IMR-90 (cell line): Measurements from ENCODE around the gene AZI2. TPM values are rescaled to one million over a fixed set of nuclear protein-coding genes. Genes with fewer than 3 reads are reported as not detected.

Experiments
- ATAC-seq: fragments of 200-7000 bp; cut with Tn5 transposase; 2 replicates; pipeline ENCODE4 v1.9.1; 2020; ENCODE audit warnings: low read depth, mild to moderate bottlenecking, moderate library complexity
- Bru-seq: library from RNA; stranded (reverse); fragments of 400-500 nt; gene quantifications from one replicate; lab custom pipeline; 2021; lab: Mats Ljungman, UMichigan
- BruChase-seq, 2 experiments: library from RNA; stranded (reverse); fragments of 400-500 nt; gene quantifications; one replicate each; lab custom pipeline; 2021; lab: Mats Ljungman, UMichigan
- BruUV-seq: library from RNA; stranded (reverse); fragments of 400-500 nt; replicated peaks from 2 replicates; lab custom pipeline; 2021; lab: Mats Ljungman, UMichigan
- CTCF ChIA-PET: fragments of 300-600 bp; formaldehyde crosslinking; extraction: SDS; loops from one replicate; lab custom pipeline; 2021; ENCODE audit warnings: antibody characterized with exemption; lab: Yijun Ruan, JAX
- POLR2A ChIA-PET: fragments of 300-600 bp; sonication (Branson Sonifier 250); formaldehyde crosslinking; loops from one replicate; lab custom pipeline; 2022; ENCODE audit warnings: antibody characterized with exemption; ENCODE audit not compliant: unreplicated experiment; lab: Charles Lee
- DNase-seq: peaks from one replicate; pipeline ENCODE4 v3.0.0; 2013
- H2AFZ ChIP-seq: replicated peaks from 2 replicates; pipeline ENCODE3; 2013; ENCODE audit warnings: low read length, mild to moderate bottlenecking; ENCODE audit not compliant: poor library complexity
- H2AK5ac ChIP-seq: 2 replicates; pipeline ENCODE4 v1.6.1; 2013; ENCODE audit warnings: low read depth, low read length, inconsistent platforms
- H2AK9ac ChIP-seq: replicated peaks from 2 replicates; pipeline ENCODE3; 2013; ENCODE audit warnings: mild to moderate bottlenecking, low read depth, low read length, moderate library complexity; ENCODE audit not compliant: poor library complexity
- H2BK120ac ChIP-seq: 2 replicates; pipeline ENCODE4 v1.6.1; 2013; ENCODE audit warnings: low read depth, low read length, inconsistent platforms
- H2BK15ac ChIP-seq: 3 replicates; pipeline ENCODE4 v1.6.1; 2013; ENCODE audit warnings: low read depth, low read length, inconsistent platforms
- H2BK20ac ChIP-seq: 2 replicates; pipeline ENCODE4 v1.6.1; 2013; ENCODE audit warnings: low read depth, mild to moderate bottlenecking, inconsistent platforms, low read length, moderate library complexity
- H2BK5ac ChIP-seq: 2 replicates; pipeline ENCODE4 v1.6.1; 2013; ENCODE audit warnings: mild to moderate bottlenecking, low read depth, low read length, inconsistent platforms; ENCODE audit not compliant: poor library complexity, severe bottlenecking
- H3K14ac ChIP-seq: replicated peaks from 2 replicates; pipeline ENCODE4 v1.6.1; 2013; ENCODE audit warnings: low read depth, low read length, inconsistent platforms
- H3K18ac ChIP-seq: 2 replicates; pipeline ENCODE4 v1.6.1; 2013; ENCODE audit warnings: low read depth, low read length, control low read depth
- H3K23ac ChIP-seq: 2 replicates; pipeline ENCODE4 v1.6.1; 2013; ENCODE audit warnings: low read depth, low read length, inconsistent platforms
- H3K27ac ChIP-seq: 2 replicates; pipeline ENCODE4 v1.5.1; 2013; ENCODE audit warnings: mild to moderate bottlenecking, control low read depth, low read length; ENCODE audit not compliant: insufficient read depth
- H3K27me3 ChIP-seq: 2 replicates; pipeline ENCODE4 v1.6.1; 2013; ENCODE audit warnings: low read length; ENCODE audit not compliant: control insufficient read depth, insufficient read depth
- H3K36me3 ChIP-seq: 2 replicates; pipeline ENCODE4 v1.6.1; 2013; ENCODE audit warnings: low read length, mixed read lengths; ENCODE audit not compliant: control insufficient read depth, insufficient read depth
- H3K4ac ChIP-seq: 2 replicates; pipeline ENCODE4 v1.6.1; 2013; ENCODE audit warnings: low read depth, low read length, inconsistent platforms
- H3K4me1 ChIP-seq: 2 replicates; pipeline ENCODE4 v1.6.1; 2013; ENCODE audit warnings: low read length, mixed read lengths; ENCODE audit not compliant: control insufficient read depth, insufficient read depth
- H3K4me2 ChIP-seq: 2 replicates; pipeline ENCODE4 v1.6.1; 2013; ENCODE audit warnings: low read depth, mild to moderate bottlenecking, control low read depth, low read length, moderate library complexity
- H3K4me3 ChIP-seq: 2 replicates; pipeline ENCODE4 v1.5.1; 2013; ENCODE audit warnings: low read depth, mild to moderate bottlenecking, control low read depth, low read length, moderate library complexity; ENCODE audit not compliant: insufficient read depth
- H3K56ac ChIP-seq: 2 replicates; pipeline ENCODE4 v1.6.1; 2013; ENCODE audit warnings: low read length, inconsistent platforms; ENCODE audit not compliant: insufficient read depth; ENCODE audit errors: extremely low read depth
- H3K79me1 ChIP-seq, 2 experiments: 2 replicates each; pipeline ENCODE4 v1.6.1; 2013; ENCODE audit warnings: low read length in 2 of 2, inconsistent platforms in 1 of 2, low read depth in 1 of 2
- H3K9ac ChIP-seq: 2 replicates; pipeline ENCODE4 v1.6.1; 2013; ENCODE audit warnings: low read depth, low read length, control low read depth
- H3K9me1 ChIP-seq: 2 replicates; pipeline ENCODE4 v1.6.1; 2013; ENCODE audit warnings: low read length, inconsistent platforms; ENCODE audit not compliant: insufficient read depth
- H3K9me3 ChIP-seq: 2 replicates; pipeline ENCODE4 v1.6.1; 2013; ENCODE audit warnings: low read length; ENCODE audit not compliant: control insufficient read depth, insufficient read depth
- H4K20me1 ChIP-seq: 2 replicates; pipeline ENCODE4 v1.6.1; 2013; ENCODE audit warnings: low read length, inconsistent platforms; ENCODE audit not compliant: insufficient read depth
- H4K5ac ChIP-seq: 2 replicates; pipeline ENCODE4 v1.6.1; 2013; ENCODE audit warnings: mild to moderate bottlenecking, low read depth, low read length, control low read depth
- H4K8ac ChIP-seq, 2 experiments: 2 replicates each; pipeline ENCODE4 v1.6.1; 2013; ENCODE audit warnings: low read depth in 2 of 2, low read length in 2 of 2, control low read depth in 1 of 2, inconsistent platforms in 1 of 2
- H4K91ac ChIP-seq: 2 replicates; pipeline ENCODE4 v1.6.1; 2013; ENCODE audit warnings: low read depth, low read length, inconsistent platforms; ENCODE audit not compliant: insufficient read depth
- BHLHE40 ChIP-seq: fragments of 150-350 bp; IDR thresholded peaks from 2 replicates; pipeline ENCODE4 v1.6.1; 2016; ENCODE audit warnings: mild to moderate bottlenecking, low read depth, low read length
- CEBPB ChIP-seq: IDR thresholded peaks from 2 replicates; pipeline ENCODE4 v1.6.1; 2012; ENCODE audit warnings: low read depth, low read length, improper control_type of control experiment
- CHD1 ChIP-seq: IDR thresholded peaks from 2 replicates; pipeline ENCODE4 v1.6.1; 2012; ENCODE audit warnings: low read depth, low read length, improper control_type of control experiment
- CTCF ChIP-seq: conservative IDR thresholded peaks from 2 replicates; pipeline ENCODE4 v1.5.1; 2012; ENCODE audit warnings: mild to moderate bottlenecking, low read depth, low read length, improper control_type of control experiment
- MAFK ChIP-seq: IDR thresholded peaks from 2 replicates; pipeline ENCODE4 v1.6.1; 2012; ENCODE audit warnings: low read depth, low read length, improper control_type of control experiment
- MAZ ChIP-seq: IDR thresholded peaks from 2 replicates; pipeline ENCODE4 v1.6.1; 2012; ENCODE audit warnings: low read depth, mild to moderate bottlenecking, low read length, improper control_type of control experiment, moderate library complexity, borderline replicate concordance
- MXI1 ChIP-seq: IDR thresholded peaks from 2 replicates; pipeline ENCODE4 v1.6.1; 2012; ENCODE audit warnings: low read depth, mild to moderate bottlenecking, low read length, moderate library complexity, borderline replicate concordance
- NFE2L2 ChIP-seq: fragments of 150-350 bp; IDR thresholded peaks from 2 replicates; pipeline ENCODE4 v1.6.1; 2016; ENCODE audit warnings: low read depth, mild to moderate bottlenecking, low read length
- POLR2A ChIP-seq: IDR thresholded peaks from 2 replicates; pipeline ENCODE4 v1.6.1; 2012; ENCODE audit warnings: mild to moderate bottlenecking, low read depth, low read length
- RAD21 ChIP-seq: IDR thresholded peaks from 2 replicates; pipeline ENCODE4 v1.6.1; 2012; ENCODE audit warnings: low read length, improper control_type of control experiment
- RCOR1 ChIP-seq: IDR thresholded peaks from 2 replicates; pipeline ENCODE4 v1.6.1; 2012; ENCODE audit warnings: mild to moderate bottlenecking, low read length, improper control_type of control experiment; ENCODE audit not compliant: insufficient replicate concordance
- RFX5 ChIP-seq: IDR thresholded peaks from 2 replicates; pipeline ENCODE4 v1.8.0; 2012; ENCODE audit warnings: low read depth, mild to moderate bottlenecking, low read length, moderate library complexity
- WGBS, 2 experiments: methylation state at CpG; one replicate each; pipeline versions ENCODE4 v1.1.5 to v1.1.7; 2013; ENCODE audit warnings: missing lambda C conversion rate in 2 of 2; ENCODE audit not compliant: insufficient read length in 1 of 2; ENCODE audit errors: extremely low coverage in 2 of 2; 5-methylcytosine and 5-hydroxymethylcytosine counted together
- dilution Hi-C: fragments of 300-500 bp; cut with HindIII; formaldehyde crosslinking; loops from one replicate; pipeline ENCODE4 v1.14.3; 2018; ENCODE audit warnings: low sequenced_read_pairs; ENCODE audit not compliant: unreplicated experiment
- in situ Hi-C: fragments of 300-500 bp; cut with MboI; formaldehyde crosslinking; loops from 3 replicates; pipeline ENCODE4 v1.14.3; 2019; ENCODE audit warnings: low sequenced_read_pairs, inconsistent platforms, mixed read lengths
- intact Hi-C: fragments of 100-400 bp; cut with micrococcal nuclease; formaldehyde crosslinking; loops from 2 replicates; pipeline ENCODE4 v1.10.0; 2022
- long read RNA-seq: library from polyadenylated mRNA; unstranded; transcript quantifications from one replicate; pipeline ENCODE4 v2.0.0, GENCODE V29; 2021; ENCODE audit not compliant: unreplicated experiment
- polyA plus RNA-seq, 3 experiments: library from polyadenylated mRNA; depleted of rRNA; stranded (reverse); fragments of >200 nt; gene quantifications; 2 replicates each; pipeline ENCODE4 v1.2.3, GENCODE V29; 2012; ENCODE audit warnings: low replicate concordance in 1 of 3
- total RNA-seq: library from RNA; depleted of rRNA; stranded (reverse); fragments of >200 nt; gene quantifications from 2 replicates; pipeline ENCODE4 v1.2.3, GENCODE V29; 2012; rRNA removed

The AZI2 gene
- total RNA-seq = 30.1 and 63.6 TPM in 2 replicates
- polyA plus RNA-seq (2012; rRNA removed) = 46.2 and 52.5 TPM in 2 replicates
- polyA plus RNA-seq (2012; cell fraction: cytosol; rRNA removed) = 13.5 and 15.7 TPM in 2 replicates
- polyA plus RNA-seq (2012; cell fraction: nucleus; rRNA removed; ENCODE audit: low replicate concordance) = 8.6 and 56.9 TPM in 2 replicates
- Bru-seq, nascent RNA = percentile 79 among the genes with signal in this experiment
- percentile 66 among the genes with signal in this experiment for BruChase-seq, experiment 1, labeled RNA remaining after a 6-hour chase
- BruChase-seq, experiment 2, labeled RNA remaining after a 2-hour chase = percentile 63 among the genes with signal in this experiment
- long read RNA-seq, full-length matches to known transcripts = 69 of 81 reads
- long read RNA-seq, partial matches to known transcripts = 2 of 81 reads
- long read RNA-seq, other reads (novel, unspliced or antisense) = 10 of 81 reads

GRCh38 chr3:28348629-28349468 lies at the start of gene AZI2, which contains the start of gene ZCWPW2:
AZI2 (minus strand) TSS chr3:28348824; CDS start chr3:28340617, 8,207 bp downstream.
ZCWPW2 (plus strand) TSS chr3:28348721; CDS start chr3:28413069, 64,348 bp downstream.
- H2AFZ ChIP-seq = peak within 1 kb of the TSS; percentile 96
- H3K79me1 ChIP-seq = peaks cover 13 to 24% of the 10 kb centered on the region in 2 experiments
- peak within 1 kb of the TSS; percentile 75 for H2AK9ac ChIP-seq
- peak within 1 kb of the TSS; percentile 41 for H3K18ac ChIP-seq
- H2BK120ac ChIP-seq = peak within 1 kb of the TSS; percentile 71
- no peaks in the 10 kb centered on the region for H3K9me1 ChIP-seq
- intact Hi-C loops = loop anchor here (10.0 kb wide), 1 partner anchor 1184 kb away; no protein-coding TSS in a partner anchor
- no peaks in the 10 kb centered on the region for H3K36me3 ChIP-seq
- peak within 1 kb of the TSS; percentile 88 for H3K4ac ChIP-seq
- peak within 1 kb of the TSS; percentile 88 for H3K56ac ChIP-seq
- H3K9me3 ChIP-seq = no peaks in the 10 kb centered on the region
- H4K5ac ChIP-seq = peak within 1 kb of the TSS; percentile 21
- peak within 1 kb of the TSS; percentile 67 for H3K4me3 ChIP-seq
- peak within 1 kb of the TSS; percentile 69 for H4K91ac ChIP-seq
- no peaks in the 10 kb centered on the region for H3K4me1 ChIP-seq
- BruUV-seq = no TSS peak
- peak within 1 kb of the TSS; percentile 71 to 82 for H4K8ac ChIP-seq
- peak within 1 kb of the TSS; percentile 92 for H3K27ac ChIP-seq
- ChIA-PET CTCF (interaction anchor here (0.6 to 0.9 kb wide), 2 partner anchors 13 to 112 kb away, joined by 3 read pairs; no protein-coding TSS in a partner anchor), POLR2A (interaction anchor here (0.5 to 0.8 kb wide), 5 partner anchors 22 to 1656 kb away, joined by 3 to 6 read pairs (median 3); no protein-coding TSS in a partner anchor)
- peak within 1 kb of the TSS; percentile 9; the same call in 1 of the 2 replicates for H2BK20ac ChIP-seq
- peak within 1 kb of the TSS; percentile 45; the same call in 2 of the 3 replicates for H2BK15ac ChIP-seq
- ATAC-seq = peak; percentile 94
- H4K20me1 ChIP-seq = no peaks in the 10 kb centered on the region; the same call in 1 of the 2 replicates
- H3K14ac ChIP-seq = peak within 1 kb of the TSS; percentile 93
- peak within 1 kb of the TSS; percentile 84 for H2BK5ac ChIP-seq
- peak within 1 kb of the TSS; percentile 83 for H2AK5ac ChIP-seq
- peak; percentile 95 for DNase-seq
- in situ Hi-C loops = no loop called here
- H3K4me2 ChIP-seq = peak within 1 kb of the TSS; percentile 93
- H3K27me3 ChIP-seq = no peaks in the 10 kb centered on the region
- peak within 1 kb of the TSS; percentile 94 for H3K23ac ChIP-seq
- peak within 1 kb of the TSS; percentile 95 for H3K9ac ChIP-seq
- TF ChIP-seq POLR2A (peak; percentile 78), CEBPB (peak; percentile 68; the same call in 1 of the 2 replicates), CHD1 (peak; percentile 36; the same call in 1 of the 2 replicates), RAD21 (no peak), RCOR1 (no peak), MXI1 (no peak; the same call in 1 of the 2 replicates), NFE2L2 (0 out of 2 replicates have a peak, but pooled peaks have one; percentile 1), CTCF (peak; percentile 14; the same call in 1 of the 2 replicates), MAFK (no peak), BHLHE40 (no peak; the same call in none of the 2 replicates), MAZ (peak; percentile 81; the same call in 1 of the 2 replicates), RFX5 (no peak)
- dilution Hi-C loops = no loop called here
- 1% methylated on average over 40 of the region's 83 CpGs; no CpG with 5 or more reads in 1 of the 2 experiments for WGBS, 2 experiments
